Eye (tissue), 1 donor: Measurements from ENCODE around the gene DUSP3.
A peak's percentile ranks its signal among the peaks of the same experiment; 100 is the strongest.

Experiments
- DNase-seq: peaks from one replicate; pipeline ENCODE4 v3.0.0-alpha.2; 2015

The DUSP3 gene

DNA sequence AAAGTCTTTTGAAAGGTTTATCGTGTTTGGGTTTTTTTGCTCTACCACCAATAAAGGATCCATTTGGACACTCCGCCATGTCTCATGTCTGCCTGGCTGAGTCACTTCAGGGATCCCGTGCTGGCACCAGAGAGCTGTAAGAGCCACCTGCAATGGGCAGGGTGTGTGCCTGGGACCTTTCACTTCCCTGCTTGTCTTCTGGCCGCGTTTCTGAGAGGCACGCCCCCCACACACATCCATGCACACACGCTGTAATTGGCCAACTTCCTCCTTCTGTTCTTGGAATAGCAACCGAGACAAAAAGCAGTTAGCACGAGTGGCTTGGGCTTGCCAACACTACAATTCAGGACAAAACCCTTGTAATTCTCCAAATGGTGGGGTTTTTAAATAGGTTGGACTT lies 10.4 kb downstream of the DUSP3 start:
- DNase-seq, result no peak

DNA sequence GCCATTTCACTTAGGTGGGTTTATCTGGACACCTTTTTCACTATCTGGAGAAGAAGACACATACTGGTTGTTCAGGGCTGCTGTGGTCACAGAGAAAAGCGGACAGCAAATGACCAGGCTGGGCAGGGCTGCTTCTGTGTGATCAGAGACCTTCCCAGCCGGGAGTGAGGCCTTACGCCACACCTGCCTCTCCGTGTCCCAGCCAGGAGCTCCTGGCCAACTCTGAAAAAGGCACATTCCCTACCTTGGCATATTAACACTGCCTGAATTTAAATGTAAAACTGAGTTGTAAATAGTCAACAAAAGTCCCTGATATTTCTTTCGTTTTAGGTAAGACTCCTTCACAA lies 11.1 kb downstream of the DUSP3 start:
- DNase-seq, result no peak

DNA sequence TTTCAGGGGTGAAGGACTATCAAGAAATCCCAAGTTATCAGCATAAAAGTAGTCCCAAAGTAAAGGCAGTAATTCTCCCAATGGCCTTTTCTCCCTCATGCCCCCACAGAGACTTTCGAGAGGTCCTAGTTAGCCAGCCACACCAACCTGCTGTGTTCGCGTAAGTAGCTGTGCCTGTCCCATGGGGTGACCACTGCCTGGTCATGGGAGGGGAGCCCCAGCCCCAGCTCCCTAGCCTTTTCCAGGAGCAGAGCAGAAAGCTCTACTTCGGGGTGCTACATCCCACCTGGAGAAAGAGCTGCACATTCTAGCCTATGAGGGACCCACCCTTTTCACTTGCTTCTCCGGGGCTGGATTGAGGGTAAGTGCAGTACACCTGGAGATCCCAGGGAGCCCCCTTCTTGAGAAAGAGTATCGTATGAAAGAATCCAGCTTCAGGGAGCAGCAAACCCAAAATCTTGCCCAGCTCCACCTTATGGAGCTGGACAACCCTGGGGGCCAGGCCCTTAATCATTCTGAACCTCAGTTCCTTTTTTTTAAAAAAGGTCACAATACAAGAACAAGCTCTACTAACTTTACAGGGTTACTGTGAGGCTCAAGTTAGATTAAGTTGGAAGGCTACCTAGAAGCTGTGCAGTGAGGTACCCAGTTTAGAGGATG lies 11.6 kb downstream of the DUSP3 start:
- no peak for DNase-seq

DNA sequence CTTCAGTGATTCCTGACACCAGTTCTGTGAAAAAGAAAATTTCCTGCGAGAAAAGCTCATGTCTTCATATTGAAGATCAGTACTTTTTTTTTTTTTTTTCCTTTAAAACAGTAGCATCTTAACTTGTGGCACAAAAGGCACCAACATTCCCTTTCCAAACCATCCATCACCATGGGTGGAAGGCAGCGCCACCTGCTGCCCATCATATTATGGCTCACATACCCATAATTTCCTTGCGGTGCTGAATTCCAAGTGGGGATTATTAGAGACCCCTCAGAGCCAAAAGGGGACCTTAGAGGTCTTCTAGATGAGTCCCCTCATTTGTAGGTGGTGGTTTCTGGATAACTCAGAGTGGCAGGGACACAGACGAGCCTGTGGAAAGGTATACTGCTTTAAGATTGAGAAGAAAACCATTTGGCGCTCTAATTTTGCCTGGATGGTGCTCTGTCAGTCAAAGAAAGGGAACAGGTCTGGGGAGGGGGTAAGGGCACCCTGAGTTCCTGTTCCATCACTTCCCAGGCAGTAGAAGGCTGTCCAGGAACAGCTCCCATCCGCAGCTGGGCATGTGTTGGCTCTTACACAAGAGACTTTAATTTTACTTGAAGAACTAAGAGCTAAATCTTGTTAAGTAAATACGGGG lies 12.2 kb downstream of the DUSP3 start:
- DNase-seq, result peak; percentile 81

DNA sequence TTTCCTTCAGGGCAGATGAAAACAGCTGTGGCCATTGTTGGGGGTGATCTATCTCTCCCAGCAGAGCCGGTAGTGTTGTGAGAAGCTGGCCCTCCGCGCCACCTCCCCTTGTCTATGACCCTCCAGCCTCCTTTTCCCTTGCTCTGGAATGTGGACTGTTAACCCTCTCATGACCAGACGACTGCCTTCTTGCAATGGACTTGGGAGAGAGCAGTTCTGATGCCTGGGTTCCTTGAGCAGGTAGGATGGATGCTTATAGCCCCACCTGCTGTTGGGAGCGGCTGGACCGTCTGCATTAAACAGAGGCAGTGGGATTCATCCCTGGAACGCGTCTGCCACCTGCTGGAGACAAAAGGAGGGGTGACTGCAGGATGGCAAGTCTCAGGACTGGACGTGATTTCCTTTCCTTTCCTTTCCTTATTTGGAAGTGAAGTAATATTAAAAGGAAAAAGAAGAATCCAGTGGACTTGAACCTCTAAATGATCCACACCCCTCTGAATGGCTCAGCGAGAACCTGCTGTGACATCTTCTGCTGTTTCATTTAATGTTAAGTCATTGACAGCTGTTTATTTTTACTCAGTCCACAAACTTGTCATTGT lies 18.4 kb downstream of the DUSP3 start:
- peak; percentile 98 for DNase-seq

DNA sequence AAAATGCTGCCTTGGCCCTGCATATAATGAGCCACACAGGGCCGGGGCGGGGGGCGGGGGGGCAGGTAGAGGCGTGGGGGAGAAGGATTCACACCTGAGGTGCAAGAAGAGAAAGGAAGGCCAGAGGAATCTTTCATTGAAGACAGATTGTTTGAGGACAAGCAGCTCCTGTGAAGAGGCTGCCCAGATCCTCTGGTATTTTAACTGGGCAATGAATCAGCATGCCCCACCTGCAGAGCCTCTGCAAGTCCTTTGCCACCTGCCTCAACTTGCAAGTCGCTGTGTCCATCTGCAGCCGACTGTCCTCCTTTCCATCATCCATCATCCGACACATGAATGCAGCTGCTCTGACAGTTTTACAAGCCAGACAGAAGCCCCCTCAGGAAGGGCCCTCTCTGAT lies 18.9 kb downstream of the DUSP3 start:
- no peak for DNase-seq

DNA sequence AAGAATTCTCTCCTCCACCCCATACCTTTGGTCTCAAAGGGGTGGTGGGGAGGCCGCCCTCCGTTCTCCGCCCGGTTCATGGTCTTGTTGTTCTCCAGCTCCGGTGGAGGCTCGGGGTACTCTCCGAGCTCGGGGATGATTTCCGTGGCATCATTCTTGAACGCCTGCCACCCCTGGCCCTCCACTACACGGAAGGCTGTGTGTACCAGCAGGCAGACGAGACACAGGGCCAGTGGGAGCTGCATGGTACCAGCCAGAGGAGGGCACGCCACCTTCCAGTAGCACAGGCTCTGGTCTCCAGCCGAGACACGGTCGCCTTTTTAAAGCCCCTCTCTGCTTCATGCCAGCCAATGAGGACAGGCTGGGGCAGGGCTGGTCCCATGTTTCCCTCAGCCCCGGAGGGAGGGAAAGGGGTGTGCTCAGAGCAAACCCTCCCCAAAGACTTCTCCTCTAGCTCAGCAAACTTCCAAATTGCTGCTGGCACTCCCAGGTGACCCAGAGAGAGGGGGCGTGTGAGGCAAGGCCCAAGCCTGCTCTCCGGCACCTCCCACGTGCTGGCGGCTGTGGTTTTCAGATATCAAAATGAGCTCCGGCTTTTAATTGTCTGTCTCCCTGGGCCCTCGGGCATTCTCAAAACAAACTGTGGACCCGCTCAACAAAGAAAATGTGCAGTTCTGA lies 20.1 kb downstream of the DUSP3 start, which contains the start of gene SOST:
Gene SOST, minus strand, starts transcription at position 295 of the 678 bp plus-strand sequence. Its CDS starts 50 bp downstream, at position 245.
- DNase-seq, result no peak

DNA sequence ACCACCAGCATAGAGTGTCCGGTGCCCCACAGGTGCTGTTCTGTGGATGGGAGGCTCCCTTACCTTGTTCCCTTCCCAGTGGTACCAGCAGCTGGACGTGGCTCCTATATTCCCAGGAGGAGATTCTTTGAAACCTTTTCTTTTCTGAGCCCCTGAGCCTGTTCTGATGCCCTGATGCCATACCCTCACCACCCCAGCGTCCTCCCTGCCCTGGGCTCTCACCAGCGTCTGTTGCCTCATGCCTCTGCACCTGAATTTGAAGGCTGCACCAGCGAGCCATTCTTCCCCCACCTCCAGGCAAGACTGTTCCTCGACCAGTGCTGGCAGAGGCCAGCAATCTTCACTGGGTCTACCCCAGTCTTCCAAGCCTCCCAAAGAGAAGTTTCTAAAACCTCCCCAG lies 20.7 kb downstream of the DUSP3 start:
- no peak for DNase-seq

DNA sequence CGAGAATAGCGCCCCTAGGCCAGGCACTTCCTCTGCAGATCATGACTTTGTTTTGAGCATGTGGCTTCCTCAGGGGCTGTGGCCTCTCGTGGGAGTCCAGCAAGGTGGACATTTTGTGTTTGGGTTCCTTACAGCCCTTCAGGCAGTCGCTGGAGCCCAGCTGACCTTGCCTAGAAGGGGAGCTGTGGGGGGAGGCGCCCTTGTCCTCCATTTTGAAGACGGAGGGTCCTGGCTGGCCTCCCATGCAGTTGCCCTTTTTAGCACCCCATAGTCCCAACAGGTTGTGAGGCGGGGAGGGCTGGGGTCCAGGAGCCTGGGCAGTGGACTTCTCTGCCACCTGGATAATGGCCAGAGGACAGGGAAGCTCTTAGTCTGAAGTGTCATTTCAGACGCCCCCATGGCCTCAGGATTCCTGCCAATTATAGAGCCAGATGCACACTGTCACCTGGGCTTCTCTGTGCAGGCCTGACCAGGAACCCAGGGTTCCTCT lies 21.6 kb downstream of the DUSP3 start:
- DNase-seq, result no peak

DNA sequence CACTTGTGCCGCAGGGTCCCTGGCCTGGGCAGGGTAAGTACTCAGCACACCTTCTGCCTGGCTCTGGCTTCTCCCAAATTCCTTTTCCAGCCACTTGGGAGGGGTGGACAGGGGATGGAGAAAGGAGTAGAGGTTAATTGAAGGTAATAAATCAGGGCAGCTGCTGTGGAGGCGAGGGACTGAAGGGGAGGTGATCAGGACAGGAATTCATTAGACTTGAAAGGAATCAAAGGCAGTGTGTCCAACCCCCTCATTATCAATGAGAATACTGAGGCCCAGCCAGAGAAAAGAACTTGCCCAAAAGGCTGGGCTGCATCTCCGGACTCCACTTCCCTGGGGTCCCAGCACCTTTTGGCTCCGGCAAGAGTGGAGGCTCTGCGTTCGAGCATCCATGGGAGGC lies 22.6 kb downstream of the DUSP3 start:
- peak; percentile 11 for DNase-seq

DNA sequence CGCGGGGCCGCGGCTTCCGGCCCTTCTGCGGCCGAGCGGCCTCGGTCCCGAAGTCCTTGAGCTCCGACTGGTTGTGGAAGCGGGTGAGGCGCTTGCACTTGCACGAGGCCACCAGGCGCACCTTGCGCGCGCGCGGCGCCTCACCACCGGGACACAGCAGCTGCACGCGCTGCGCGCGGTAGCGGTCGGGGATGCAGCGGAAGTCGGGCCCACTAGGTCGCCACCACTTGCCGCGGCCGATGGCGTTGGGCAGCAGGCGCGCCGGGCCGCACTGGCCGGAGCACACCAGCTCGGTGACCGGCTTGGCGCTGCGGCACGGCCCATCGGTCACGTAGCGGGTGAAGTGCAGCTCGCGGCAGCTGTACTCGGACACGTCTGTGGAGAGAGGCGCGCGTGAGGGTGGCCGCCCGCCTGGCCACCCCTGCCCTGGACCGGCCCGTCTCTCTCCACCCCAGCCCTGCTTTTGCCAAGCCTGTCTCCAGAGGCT lies 23.3 kb downstream of the DUSP3 start:
- DNase-seq, result peak; percentile 82

DNA sequence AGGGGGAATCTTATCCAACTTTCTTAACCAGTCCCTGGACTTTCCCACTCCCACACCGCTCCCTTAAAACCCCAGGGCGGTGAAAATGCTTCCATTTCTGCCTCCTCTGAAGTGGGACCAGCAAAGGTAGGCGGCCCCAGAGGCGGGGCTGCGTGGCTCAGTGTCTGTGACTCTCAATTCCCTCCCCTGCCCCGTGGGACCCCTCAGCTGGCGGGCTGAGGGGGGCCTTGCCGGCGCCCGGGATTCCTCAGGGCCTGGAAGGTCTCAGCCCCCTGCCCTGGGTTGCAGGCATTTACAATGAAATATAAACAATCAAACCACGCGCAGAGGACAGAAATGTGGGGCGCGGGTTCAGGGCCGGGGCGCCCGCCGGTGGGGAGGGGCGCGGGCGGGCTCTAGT lies 23.8 kb downstream of the DUSP3 start:
- no peak for DNase-seq

DNA sequence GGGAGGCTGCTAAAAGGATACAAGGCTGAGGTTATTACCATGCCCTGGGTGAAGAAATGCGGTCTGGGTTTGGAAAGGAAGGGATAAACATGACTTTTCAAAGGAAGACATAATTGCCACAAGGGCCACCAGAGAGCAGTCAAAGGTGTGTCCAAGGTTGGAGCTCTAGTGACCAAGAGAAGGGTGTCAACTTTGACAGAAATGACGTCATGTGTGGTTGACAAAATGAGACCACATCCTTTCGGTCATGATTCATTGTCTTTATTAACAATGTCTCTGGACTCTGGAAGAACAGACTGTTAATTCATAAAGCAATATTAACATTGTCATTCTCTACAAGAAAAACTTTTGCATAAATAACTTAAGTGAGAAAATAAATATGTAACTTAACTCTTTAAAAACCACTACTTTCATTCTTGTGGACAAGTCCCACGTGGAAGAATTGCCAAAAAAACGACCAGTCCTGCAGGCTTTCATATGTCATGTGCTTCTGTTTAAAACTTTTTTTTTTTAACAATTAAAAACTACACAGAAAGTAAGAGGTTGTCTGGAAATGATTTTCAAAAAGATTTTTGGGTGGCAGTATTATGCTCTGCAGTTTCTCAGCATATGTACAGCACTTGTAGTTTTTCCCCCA lies 25.2 kb downstream of the DUSP3 start:
- DNase-seq, result no peak

DNA sequence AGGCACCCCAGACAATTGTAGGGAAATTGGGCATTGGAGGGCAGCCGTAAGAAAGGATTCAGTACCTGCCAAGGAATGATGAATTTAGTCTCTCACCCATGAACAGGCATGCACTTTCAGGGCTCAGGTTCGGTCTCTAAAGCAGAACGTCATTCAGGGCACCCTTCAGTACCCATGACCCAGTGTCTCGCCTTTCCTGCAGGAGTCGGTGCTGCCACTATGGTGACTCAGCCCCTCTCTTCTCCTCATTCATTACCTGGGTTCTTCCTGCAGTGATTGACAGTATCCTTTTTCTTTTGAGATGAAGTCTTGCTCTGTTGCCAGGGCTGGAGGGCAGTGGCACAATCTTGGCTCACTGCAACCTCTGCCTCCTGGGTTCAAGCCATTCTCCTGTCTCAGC lies 28.6 kb downstream of the DUSP3 start:
- no peak for DNase-seq

DNA sequence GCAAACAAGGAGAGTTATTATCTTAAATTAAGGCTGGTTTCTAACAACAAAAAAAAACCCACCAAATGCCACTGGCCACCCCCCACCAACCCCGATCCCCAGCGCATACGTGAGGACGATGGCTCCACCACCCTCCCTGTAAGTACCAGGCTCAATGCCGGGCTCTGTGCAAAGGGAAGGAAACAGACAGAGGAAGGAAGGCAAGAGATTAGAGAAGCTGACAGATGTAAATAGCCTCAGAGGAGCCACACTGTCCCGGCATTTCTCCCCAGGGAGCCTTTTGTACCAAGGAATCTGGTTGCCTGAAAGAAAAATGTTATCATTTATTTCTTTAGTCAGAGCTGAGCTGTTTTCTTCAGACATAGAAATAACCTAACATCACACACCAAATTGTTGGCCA lies 33.2 kb downstream of the DUSP3 start:
- DNase-seq, result peak; percentile 27

DNA sequence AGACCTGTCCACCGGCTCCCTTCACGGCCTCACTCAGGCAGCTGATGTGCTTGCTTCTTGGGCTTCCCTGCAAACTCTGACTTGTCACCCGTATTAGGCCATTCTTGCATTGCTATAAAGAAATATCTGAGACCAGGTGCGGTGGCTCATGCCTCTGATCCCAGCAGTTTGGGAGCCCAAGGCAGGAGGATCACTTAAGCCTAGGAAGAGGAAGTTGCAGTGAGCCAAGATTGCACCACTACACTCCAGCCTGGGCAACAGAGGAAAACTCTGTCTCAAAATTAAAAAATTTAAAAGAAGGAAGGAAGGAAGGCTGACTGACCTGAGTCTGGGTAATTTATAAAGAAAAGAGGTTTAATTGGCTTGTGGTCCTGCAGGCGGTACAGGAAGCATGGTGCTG lies 37.1 kb downstream of the DUSP3 start:
- DNase-seq, result no peak

DNA sequence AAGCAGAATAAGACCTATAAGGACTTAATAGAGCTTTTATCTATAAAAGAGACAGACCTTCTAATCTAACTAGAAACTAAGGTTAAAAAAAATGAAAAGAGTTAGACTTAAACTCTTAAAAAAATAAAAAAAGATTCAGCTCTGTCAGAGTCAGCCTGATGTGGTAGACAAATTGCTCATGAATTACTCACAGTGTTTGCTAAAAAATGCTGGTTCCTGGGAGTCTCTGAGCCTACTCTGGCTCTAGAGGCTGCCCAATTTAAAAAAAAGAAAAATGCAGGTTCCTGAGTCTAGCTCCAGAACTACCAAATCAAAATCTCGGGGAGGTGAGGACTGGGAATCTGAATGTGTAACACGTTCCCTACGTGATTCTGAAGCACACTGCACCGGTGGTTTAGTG lies 38.2 kb downstream of the DUSP3 start:
- no peak for DNase-seq

DNA sequence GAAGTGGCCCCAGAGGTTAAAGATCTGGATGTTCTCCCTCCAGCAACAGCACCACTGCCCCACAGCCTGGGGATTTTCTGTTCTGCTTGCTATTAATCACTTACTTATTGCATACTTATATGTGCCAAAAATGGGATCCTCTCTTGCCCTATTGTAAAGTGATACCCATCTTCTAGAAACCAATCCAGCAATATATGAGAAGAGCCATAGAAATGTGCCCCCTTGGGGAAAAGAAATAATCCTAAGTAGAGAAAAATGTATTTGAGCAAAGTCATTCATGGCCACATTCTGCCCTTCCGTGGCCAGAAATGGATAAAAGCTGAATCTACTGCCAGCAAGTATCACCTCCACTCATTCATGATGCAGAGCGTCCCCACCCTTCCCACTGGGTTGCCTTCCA lies 41.1 kb downstream of the DUSP3 start:
- DNase-seq, result no peak

DNA sequence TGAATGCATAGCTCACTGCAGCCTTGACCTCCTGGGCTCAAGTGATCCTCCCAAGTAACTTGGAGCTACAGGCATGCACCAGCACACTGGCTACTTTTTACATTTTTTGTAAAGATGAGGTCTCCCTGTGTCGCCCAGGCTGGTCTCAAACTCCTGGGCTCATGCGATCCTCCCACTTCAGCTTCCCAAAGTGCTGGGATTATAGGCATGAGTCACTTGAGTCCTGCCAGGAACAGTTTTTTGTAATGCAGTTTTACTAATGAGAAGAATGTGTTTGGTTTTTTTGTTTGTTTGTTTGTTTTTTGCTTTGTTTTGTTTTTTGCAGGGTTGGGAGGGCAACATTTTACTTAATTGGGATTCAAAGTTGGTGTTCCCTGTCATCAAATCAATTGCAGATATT lies 42.4 kb downstream of the DUSP3 start:
- DNase-seq, result no peak

DNA sequence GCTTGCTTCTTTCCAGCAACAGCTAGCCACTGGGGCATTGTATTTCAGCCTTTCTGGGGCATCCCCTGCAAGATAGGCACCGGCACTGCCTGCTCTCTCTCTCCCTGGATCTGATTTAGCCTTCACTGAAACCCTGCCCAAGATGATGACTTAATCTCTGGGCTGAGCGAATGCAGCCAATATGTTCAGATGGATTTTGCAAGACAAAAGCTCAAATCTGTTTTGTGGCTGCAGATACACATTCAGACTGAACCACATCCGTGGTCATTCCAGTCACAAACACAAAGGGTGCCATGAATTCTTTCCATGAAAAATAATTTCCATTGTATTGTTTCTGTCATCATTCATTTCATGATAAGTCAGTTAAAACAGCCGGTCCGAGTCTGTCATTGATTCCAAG lies 44.4 kb downstream of the DUSP3 start:
- DNase-seq, result no peak

DNA sequence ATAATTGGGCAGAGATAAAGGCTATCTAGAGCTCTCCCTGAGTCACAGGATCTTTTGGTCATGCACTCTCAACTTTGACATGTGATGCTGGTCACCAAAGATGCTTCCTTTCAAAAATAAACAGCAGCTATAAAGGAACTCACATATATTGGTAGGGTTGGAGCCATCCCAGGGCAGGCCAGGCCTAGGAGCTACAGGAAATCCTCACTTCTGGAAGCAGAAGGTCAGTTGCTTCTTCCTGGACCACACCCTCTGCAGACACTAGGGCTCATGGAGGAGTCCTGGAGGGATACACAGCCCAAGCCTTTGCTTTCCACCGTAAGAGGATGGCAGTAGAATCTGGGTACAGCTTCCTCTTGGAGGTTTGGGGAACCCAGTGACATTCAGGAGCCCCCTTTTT lies 44.8 kb downstream of the DUSP3 start:
- DNase-seq, result no peak

DNA sequence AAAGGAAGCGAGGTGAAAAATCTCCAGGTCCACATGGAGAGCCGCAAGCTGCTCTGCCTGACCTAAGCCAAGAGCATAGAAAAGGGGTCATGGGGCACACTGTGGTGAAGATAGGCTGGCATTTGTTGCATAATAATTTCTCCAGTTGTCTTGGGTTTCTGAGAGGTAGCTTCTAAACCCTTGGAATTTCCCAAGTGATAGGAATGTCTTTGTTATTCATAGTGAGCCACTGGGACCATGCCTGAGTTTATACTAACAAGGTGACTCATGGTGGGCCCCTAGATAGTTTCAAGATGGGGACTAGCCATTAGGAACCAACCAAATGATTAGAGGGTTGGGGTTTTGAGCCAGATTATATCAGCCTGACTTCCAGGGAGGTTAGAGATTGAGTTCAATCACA lies 45.8 kb downstream of the DUSP3 start:
- DNase-seq, result no peak

DNA sequence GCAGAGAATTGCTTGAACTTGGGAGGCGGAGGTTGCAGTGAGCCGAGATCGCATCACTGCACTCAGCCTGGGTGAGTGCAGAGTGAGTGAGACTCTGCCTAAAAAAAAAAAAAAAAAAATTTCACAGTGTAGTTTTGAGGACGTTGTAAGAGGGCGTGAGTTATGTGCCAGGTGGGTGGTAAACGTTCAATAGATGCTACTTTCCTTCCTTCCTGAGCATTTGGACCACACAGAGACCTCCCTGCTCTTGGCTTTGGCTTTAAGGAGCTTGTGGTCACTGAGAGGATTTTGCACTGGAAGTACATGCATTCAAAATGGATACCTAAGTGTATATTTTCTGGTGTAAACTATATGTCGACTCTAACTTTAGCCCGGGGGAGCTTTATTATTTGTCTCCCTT lies 50.7 kb downstream of the DUSP3 start:
- no peak for DNase-seq
